Measurements from ENCODE around the gene CCDC136. TPM values are rescaled to one million over a fixed set of nuclear protein-coding genes. Genes with fewer than 3 reads are reported as not detected.

Gene CCDC136
- total RNA-seq, 2 experiments from 2014 or later: 11.7 to 33.5 TPM

GRCh38 chr7:128856001-128856718 lies 64.4 kb downstream of the CCDC136 start:
- Histone ChIP-seq H3K4me1 (ENCODE audit: insufficient read depth, low read length, poor library complexity, severe bottlenecking) (peaks cover 18% of the 10 kb centered on the region), H3K79me2 (ENCODE audit: insufficient read depth, low read depth, low read length) (no peaks in the 10 kb centered on the region), H2AFZ (ENCODE audit: low read length) (no peak overlapping the region), H3K9me2 (ENCODE audit: insufficient read depth, low read length) (no peaks in the 10 kb centered on the region), H3K4me2 (ENCODE audit: low read length) (no peak overlapping the region), H4K20me1 (ENCODE audit: insufficient read depth, low read length) (no peaks in the 10 kb centered on the region), H3K36me3 (ENCODE audit: insufficient read depth, low read length) (no peaks in the 10 kb centered on the region), H3K9me3 (ENCODE audit: low read length) (no peaks in the 10 kb centered on the region), H3K27ac (ENCODE audit: low read depth, low read length, poor library complexity, severe bottlenecking) (no peak overlapping the region), H3K4me3 (ENCODE audit: low read depth, low read length, poor library complexity, severe bottlenecking) (no peak overlapping the region)
- no peak for DNase-seq (ENCODE audit: low spot score)
- TF ChIP-seq EZH2phosphoT487 (IDR thresholded peaks at IDR 0.05; ENCODE audit: borderline replicate concordance, low read depth, low read length) (no peak), CTCF (conservative IDR thresholded peaks at IDR 0.05; ENCODE audit: low read length) (no peak)
- no TSS peak for BruUV-seq (replicated peaks)
- ChIA-PET POLR2A (interaction anchor here (1.0 kb wide), 1 partner anchor 234 kb away, joined by 6 read pairs; no protein-coding TSS in a partner anchor), CTCF (ENCODE audit: unreplicated experiment) (interaction anchor here (0.6 kb wide), 1 partner anchor 46 kb away, joined by 3 read pairs; no protein-coding TSS in a partner anchor)
- intact Hi-C loops (cut with micrococcal nuclease; ENCODE audit: unreplicated experiment): no loop called here

GRCh38 chr7:128858380-128859231 lies 66.8 kb downstream of the CCDC136 start:
- no TSS peak for BruUV-seq (replicated peaks)
- H3K4me3 ChIP-seq (ENCODE audit: low read depth, low read length, poor library complexity, severe bottlenecking): no peak overlapping the region
- peaks cover 8% of the 10 kb centered on the region for H3K79me2 ChIP-seq (ENCODE audit: insufficient read depth, low read depth, low read length)
- no peak overlapping the region for H3K4me2 ChIP-seq (ENCODE audit: low read length)
- DNase-seq (ENCODE audit: low spot score): no peak
- H3K36me3 ChIP-seq (ENCODE audit: insufficient read depth, low read length): no peaks in the 10 kb centered on the region
- H3K9me2 ChIP-seq (ENCODE audit: insufficient read depth, low read length): no peaks in the 10 kb centered on the region
- POLR2A ChIA-PET: no interaction called here
- no peaks in the 10 kb centered on the region for H3K9me3 ChIP-seq (ENCODE audit: low read length)
- peaks cover under 1% of the 10 kb centered on the region; the same call in 1 of the 2 replicates for H4K20me1 ChIP-seq (ENCODE audit: insufficient read depth, low read length)
- intact Hi-C loops (cut with micrococcal nuclease; ENCODE audit: unreplicated experiment): no loop called here
- CTCF ChIA-PET (ENCODE audit: unreplicated experiment): no interaction called here
- H3K4me1 ChIP-seq (ENCODE audit: insufficient read depth, low read length, poor library complexity, severe bottlenecking): peaks cover 24% of the 10 kb centered on the region
- H2AFZ ChIP-seq (ENCODE audit: low read length): no peak overlapping the region
- no peak for TF ChIP-seq CTCF (conservative IDR thresholded peaks at IDR 0.05; ENCODE audit: low read length)
- no peak for TF ChIP-seq EZH2phosphoT487 (IDR thresholded peaks at IDR 0.05; ENCODE audit: borderline replicate concordance, low read depth, low read length)
- no peak overlapping the region for H3K27ac ChIP-seq (ENCODE audit: low read depth, low read length, poor library complexity, severe bottlenecking)

Data from OCI-LY7 (cell line).